Left lung (tissue), 10 donors: ENCODE results near the gene YAP1. TPM values are rescaled to one million over a fixed set of nuclear protein-coding genes. Genes with fewer than 3 reads are reported as not detected.
A peak's percentile ranks its signal among the peaks of the same experiment; 100 is the strongest.

ENCODE experiments used
- ATAC-seq: fragments of 200-7000 bp; cut with Tn5 transposase; one replicate; pipeline ENCODE4 v1.9.1; 2020; ENCODE audit warnings: moderate library complexity
- DNase-seq, 4 donors: peaks; one replicate each; pipeline ENCODE4 v3.0.0-alpha.2; 2013 to 2020
- H3K27ac ChIP-seq, 2 donors: fragments of 200-600 bp; sonication (generic) in 1 of 2; one replicate each; pipeline versions ENCODE4 v1.5.0 to v1.8.0; 2020 to 2021
- H3K27me3 ChIP-seq, 2 donors: fragments of 200-600 bp; sonication (generic) in 1 of 2; one replicate each; pipeline versions ENCODE4 v1.5.0 to v1.8.0; 2020 to 2021
- H3K36me3 ChIP-seq, 2 donors: fragments of 200-600 bp; sonication (generic) in 1 of 2; one replicate each; pipeline versions ENCODE4 v1.5.0 to v1.8.0; 2020 to 2021
- H3K4me1 ChIP-seq, 2 donors: fragments of 200-600 bp; one replicate each; pipeline ENCODE4 v1.8.0; 2021
- H3K4me3 ChIP-seq, 2 donors: fragments of 200-600 bp; sonication (generic) in 1 of 2; one replicate each; pipeline versions ENCODE4 v1.5.0 to v1.8.0; 2020 to 2021; ENCODE audit warnings: mild to moderate bottlenecking in 1 of 2
- H3K9me3 ChIP-seq, 2 donors: fragments of 200-600 bp; sonication (generic) in 1 of 2; one replicate each; pipeline versions ENCODE4 v1.5.0 to v1.8.0; 2020 to 2021
- intact Hi-C, 2 donors: fragments of 100-400 bp; cut with DNase I; formaldehyde crosslinking; loops; one replicate each; pipeline versions ENCODE4 v1.11.2 to v1.14.2; 2022
- polyA plus RNA-seq, 6 donors: library from polyadenylated mRNA; unstranded; fragments of 120-200 nt; gene quantifications; one replicate each; pipeline ENCODE4 v1.2.1, GENCODE V29; 2013; ENCODE audit not compliant: insufficient read length in 6 of 6
- total RNA-seq, 2 donors: library from RNA; stranded (reverse); fragmentation: NEBNext Ultra II Directional; extraction: Animal tissue kit (Norgen Biotek cat#: 25700); gene quantifications; one replicate each; pipeline ENCODE4 v1.2.1, GENCODE V29; 2021
- TF ChIP-seq, protein P1 (sequence below), 2 donors: fragments of 200-600 bp; sonication (generic) in 1 of 2; IDR thresholded peaks; one replicate each; pipeline versions ENCODE4 v1.5.0 to v1.8.0; 2021; ENCODE audit warnings: antibody characterized with exemption in 2 of 2
- donor health status: DM: no; HTN: yes; CAD: no.
- donor health status: DM: no; HTN: no; CAD: no.

Gene YAP1
- total and polyA plus RNA-seq, 8 donors, result 105 to 384 (median 335) TPM

DNA sequence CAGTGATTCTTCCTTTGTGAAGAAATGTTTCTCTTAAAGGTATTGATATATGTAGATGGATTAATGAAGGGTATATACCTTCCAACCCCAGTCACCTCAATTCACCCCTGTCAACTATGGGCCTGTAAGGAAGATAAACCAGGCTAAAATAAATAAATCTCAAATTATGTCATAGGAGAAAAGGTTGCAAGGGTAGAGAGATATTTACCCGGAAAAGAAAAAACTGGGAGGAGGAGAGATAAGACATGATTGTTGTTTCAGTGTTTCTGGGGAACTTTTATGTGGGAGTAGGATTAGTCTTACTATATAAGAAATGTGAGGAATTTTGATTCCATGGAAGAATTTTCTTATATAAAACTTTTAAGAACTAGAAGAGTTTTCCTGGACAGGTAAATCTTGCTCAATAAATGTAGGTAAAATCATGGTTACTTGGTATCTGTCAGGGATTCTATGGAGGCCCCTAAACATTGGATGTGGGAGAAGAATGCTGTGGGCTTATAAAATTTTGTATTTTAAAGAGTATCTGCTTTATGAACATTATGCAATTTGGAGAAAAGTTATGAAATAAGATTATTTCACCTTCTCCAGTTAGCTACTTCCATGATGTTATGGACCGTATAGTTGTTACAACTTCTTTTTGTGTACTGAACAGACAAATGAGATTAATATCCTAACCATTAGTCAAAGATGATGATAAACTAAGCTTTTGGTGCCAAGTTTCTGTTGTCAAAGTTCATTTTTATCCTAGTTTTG, 6.4 kb downstream of the YAP1 start:
- H3K4me1 ChIP-seq, result peaks cover 36 to 43% of the 10 kb centered on the region in 2 donors
- no peak for ATAC-seq
- H3K4me3 ChIP-seq, result no peak overlapping the region
- intact Hi-C loops, result no loop called here
- TF ChIP-seq, protein P1, sequence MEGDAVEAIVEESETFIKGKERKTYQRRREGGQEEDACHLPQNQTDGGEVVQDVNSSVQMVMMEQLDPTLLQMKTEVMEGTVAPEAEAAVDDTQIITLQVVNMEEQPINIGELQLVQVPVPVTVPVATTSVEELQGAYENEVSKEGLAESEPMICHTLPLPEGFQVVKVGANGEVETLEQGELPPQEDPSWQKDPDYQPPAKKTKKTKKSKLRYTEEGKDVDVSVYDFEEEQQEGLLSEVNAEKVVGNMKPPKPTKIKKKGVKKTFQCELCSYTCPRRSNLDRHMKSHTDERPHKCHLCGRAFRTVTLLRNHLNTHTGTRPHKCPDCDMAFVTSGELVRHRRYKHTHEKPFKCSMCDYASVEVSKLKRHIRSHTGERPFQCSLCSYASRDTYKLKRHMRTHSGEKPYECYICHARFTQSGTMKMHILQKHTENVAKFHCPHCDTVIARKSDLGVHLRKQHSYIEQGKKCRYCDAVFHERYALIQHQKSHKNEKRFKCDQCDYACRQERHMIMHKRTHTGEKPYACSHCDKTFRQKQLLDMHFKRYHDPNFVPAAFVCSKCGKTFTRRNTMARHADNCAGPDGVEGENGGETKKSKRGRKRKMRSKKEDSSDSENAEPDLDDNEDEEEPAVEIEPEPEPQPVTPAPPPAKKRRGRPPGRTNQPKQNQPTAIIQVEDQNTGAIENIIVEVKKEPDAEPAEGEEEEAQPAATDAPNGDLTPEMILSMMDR (IDR thresholded peaks at IDR 0.05), result no peak
- peak overlapping the region in 1 of 2 donors; percentile 63 for H3K27ac ChIP-seq
- no peaks in the 10 kb centered on the region for H3K9me3 ChIP-seq
- H3K27me3 ChIP-seq, result peaks cover 0 to 50% of the 10 kb centered on the region in 2 donors
- H3K36me3 ChIP-seq, result no peaks in the 10 kb centered on the region
- DNase-seq, result no peak

DNA sequence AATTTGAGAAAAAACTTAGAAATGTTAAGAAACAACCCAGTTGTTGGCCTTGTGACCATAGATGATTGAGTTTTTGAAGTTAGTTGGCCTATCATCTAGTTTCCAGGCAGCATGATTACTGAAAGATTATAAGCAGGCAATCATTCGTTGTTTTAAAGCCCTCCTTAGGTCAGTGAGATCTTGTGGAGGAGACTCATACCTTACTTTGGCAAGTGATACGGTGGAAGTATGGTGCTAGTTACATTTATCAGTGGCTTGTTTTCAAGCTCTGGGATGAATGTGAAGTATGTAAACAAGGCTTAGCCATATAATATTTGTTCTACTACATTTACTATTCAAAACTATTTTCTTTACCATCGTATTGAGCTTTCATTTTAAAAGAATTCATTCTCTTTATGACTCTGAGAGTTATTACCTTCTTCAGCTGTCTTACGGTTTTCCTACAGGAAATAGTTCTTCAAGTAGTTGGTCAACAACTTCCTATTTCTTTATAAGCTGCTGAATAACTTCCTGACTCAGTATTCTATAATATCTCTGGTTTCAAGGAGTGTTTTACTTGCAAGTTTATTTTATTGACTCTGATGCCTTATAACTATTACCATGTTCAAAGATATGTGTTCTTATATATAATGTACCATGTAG, 7.3 kb downstream of the YAP1 start:
- peaks cover 0 to 40% of the 10 kb centered on the region in 2 donors for H3K27me3 ChIP-seq
- no peak overlapping the region for H3K27ac ChIP-seq
- no peaks in the 10 kb centered on the region for H3K36me3 ChIP-seq
- ATAC-seq (no peak), DNase-seq (no peak)
- H3K4me3 ChIP-seq, result no peak overlapping the region
- intact Hi-C loops, result no loop called here
- H3K9me3 ChIP-seq, result no peaks in the 10 kb centered on the region
- TF ChIP-seq, protein P1 (IDR thresholded peaks at IDR 0.05), result no peak
- peaks cover 36 to 40% of the 10 kb centered on the region in 2 donors for H3K4me1 ChIP-seq

DNA sequence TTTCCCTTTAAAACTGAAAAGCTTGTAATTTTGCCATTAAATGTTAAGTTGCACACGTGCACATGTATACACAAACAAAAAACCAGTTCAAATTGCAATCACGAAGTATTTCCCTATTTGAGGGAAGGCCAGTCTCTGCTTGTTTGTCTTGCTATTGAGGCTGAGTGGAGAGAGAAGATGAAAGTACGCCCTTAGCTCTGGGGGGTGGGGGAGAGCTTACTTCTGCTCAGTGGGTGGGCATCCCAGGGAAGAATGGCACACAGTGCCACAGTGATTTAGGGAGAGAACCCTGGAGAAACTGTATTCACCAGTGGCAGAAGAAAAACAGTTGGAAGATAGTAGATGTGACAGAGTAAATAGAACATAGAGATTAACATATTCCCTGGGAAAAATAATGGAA, 8.7 kb downstream of the YAP1 start:
- no peak overlapping the region for H3K4me3 ChIP-seq
- H3K36me3 ChIP-seq, result no peaks in the 10 kb centered on the region
- H3K27me3 ChIP-seq, result peaks cover 0 to 27% of the 10 kb centered on the region in 2 donors
- peak; percentile 52 for ATAC-seq
- no peak for DNase-seq
- TF ChIP-seq, protein P1 (IDR thresholded peaks at IDR 0.05), result no peak
- peak overlapping the region in 1 of 2 donors; percentile 33 for H3K27ac ChIP-seq
- peaks cover 36 to 40% of the 10 kb centered on the region in 2 donors for H3K4me1 ChIP-seq
- intact Hi-C loops, result no loop called here
- no peaks in the 10 kb centered on the region for H3K9me3 ChIP-seq

DNA sequence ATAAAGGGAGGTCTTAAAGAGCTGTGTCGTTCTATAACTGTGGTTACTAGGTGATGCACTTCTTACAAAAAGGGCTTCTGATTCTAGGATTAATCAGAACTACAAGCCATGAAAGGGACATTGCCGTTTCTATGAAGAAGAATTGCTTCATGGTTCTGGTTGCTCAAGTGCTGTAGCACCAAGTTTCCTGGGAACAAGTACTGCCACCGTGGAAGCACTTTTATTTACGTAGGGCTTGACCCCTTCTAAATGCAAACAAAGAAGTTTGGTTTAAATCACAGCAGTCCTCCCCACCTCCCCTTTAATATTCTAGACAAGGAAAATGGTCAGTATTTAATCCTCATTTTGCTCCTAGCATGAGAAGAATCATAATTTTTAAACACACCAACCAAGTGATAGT, 9.8 kb downstream of the YAP1 start:
- TF ChIP-seq, protein P1 (IDR thresholded peaks at IDR 0.05), result no peak
- Histone ChIP-seq H3K4me1 (peaks cover 29 to 38% of the 10 kb centered on the region in 2 donors), H3K9me3 (no peaks in the 10 kb centered on the region), H3K27ac (peak overlapping the region; percentile 28 to 55), H3K36me3 (no peaks in the 10 kb centered on the region), H3K4me3 (no peak overlapping the region), H3K27me3 (peaks cover 0 to 20% of the 10 kb centered on the region in 2 donors)
- ATAC-seq, result peak; percentile 48
- no peak for DNase-seq
- intact Hi-C loops, result no loop called here

DNA sequence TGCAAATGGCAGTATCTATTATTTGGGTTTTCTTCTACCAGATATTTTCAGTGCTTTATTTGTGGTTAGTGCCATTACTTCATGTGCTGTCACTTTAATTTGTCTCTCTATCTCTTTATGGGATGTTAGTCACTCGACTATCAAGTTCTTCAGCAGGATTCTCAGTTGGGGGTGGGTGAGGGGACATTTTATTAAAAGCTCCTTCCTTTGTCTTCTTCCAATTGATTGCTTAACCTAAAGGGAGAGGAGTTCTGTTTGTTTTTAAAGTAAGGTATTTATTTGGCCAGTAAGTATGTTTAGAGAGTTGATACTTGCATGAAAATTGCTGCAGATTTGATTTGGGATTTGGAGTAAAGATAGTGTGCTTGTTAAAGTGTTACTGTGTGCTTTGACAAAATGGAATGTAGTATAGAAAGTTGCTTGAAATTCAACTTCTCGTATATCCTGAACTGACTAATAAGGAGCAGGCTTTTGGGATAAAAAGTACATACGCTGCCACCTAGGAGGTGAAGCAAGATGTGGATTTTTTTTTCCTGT, 10.3 kb downstream of the YAP1 start:
- DNase-seq, result no peak
- ATAC-seq, result peak; percentile 11
- H3K9me3 ChIP-seq, result no peaks in the 10 kb centered on the region
- peaks cover 0 to 20% of the 10 kb centered on the region in 2 donors for H3K27me3 ChIP-seq
- no peaks in the 10 kb centered on the region for H3K36me3 ChIP-seq
- peak overlapping the region in 1 of 2 donors; percentile 28 for H3K27ac ChIP-seq
- H3K4me1 ChIP-seq, result peaks cover 26 to 33% of the 10 kb centered on the region in 2 donors
- intact Hi-C loops, result no loop called here
- no peak overlapping the region for H3K4me3 ChIP-seq
- TF ChIP-seq, protein P1 (IDR thresholded peaks at IDR 0.05), result no peak
